K562 (cell line): ENCODE results near the gene KCND3. TPM values are rescaled to one million over a fixed set of nuclear protein-coding genes. Genes with fewer than 3 reads are reported as not detected.

Source experiments
- ATAC-seq: fragments of 200-7000 bp; cut with Tn5 transposase; 3 replicates; pipeline ENCODE4 v1.9.1; 2020; ENCODE audit warnings: moderate library complexity
- BruUV-seq: library from RNA; stranded (reverse); fragments of 400-500 nt; replicated peaks from 2 replicates; lab custom pipeline; 2021; lab: Mats Ljungman, UMichigan
- CTCF ChIA-PET: fragments of 300-600 bp; formaldehyde crosslinking; extraction: SDS; loops from one replicate; lab custom pipeline; 2021; ENCODE audit warnings: low intra/inter-chr PET ratio; lab: Yijun Ruan, JAX
- POLR2A ChIA-PET: fragments of 300-600, 350-650 bp; sonication (Branson Sonifier 250); formaldehyde crosslinking; extraction: SDS; loops from one replicate; lab custom pipeline; 2021; ENCODE audit warnings: antibody characterized with exemption, inconsistent platforms; lab: Yijun Ruan, JAX
- DNase-seq, 4 experiments: peaks; one replicate each; pipeline versions ENCODE4 v3.0.0 to v3.0.0-alpha.2; 2011 to 2018; ENCODE audit warnings: low spot score in 3 of 4, mixed read lengths in 3 of 4; ENCODE audit errors: extremely low read depth in 1 of 4
- FAIRE-seq: peaks from 2 replicates; lab custom pipeline; 2011; peaks lifted over from hg19 to GRCh38; lab: Jason Lieb, UNC
- H2AFZ ChIP-seq: 2 replicates; pipeline ENCODE4 v1.6.0; 2011; ENCODE audit warnings: low read depth, low read length, control low read depth, inconsistent platforms
- H3K27ac ChIP-seq: fragments of 200-600 bp; 3 replicates; pipeline ENCODE4 v1.8.0; 2011; ENCODE audit warnings: low read depth, mild to moderate bottlenecking, control low read depth, inconsistent platforms, low read length, moderate library complexity, mixed read lengths; ENCODE audit errors: extremely low read depth
- H3K27me3 ChIP-seq, 2 experiments: fragments of 300-600 bp in 1 of 2; 2 replicates in 1 of 2; 3 replicates in 1 of 2; pipeline versions ENCODE4 v1.6.0 to v1.8.0; 2011; ENCODE audit warnings: inconsistent platforms in 2 of 2, low read length in 2 of 2, mild to moderate bottlenecking in 1 of 2, mixed read lengths in 1 of 2, moderate library complexity in 1 of 2; ENCODE audit not compliant: control insufficient read depth in 2 of 2, insufficient read depth in 2 of 2
- H3K36me3 ChIP-seq: fragments of 300-600 bp; 3 replicates; pipeline ENCODE4 v1.8.0; 2011; ENCODE audit warnings: mild to moderate bottlenecking, low read length, inconsistent platforms; ENCODE audit not compliant: control insufficient read depth, insufficient read depth
- H3K4me1 ChIP-seq, 2 experiments: fragments of 200-600 bp in 1 of 2; replicated peaks in 1 of 2; 2 replicates in 1 of 2; 3 replicates in 1 of 2; pipeline versions ENCODE4 v1.5.1 to v1.8.0; 2011; ENCODE audit warnings: inconsistent platforms in 2 of 2, low read length in 2 of 2, mild to moderate bottlenecking in 1 of 2, mixed read lengths in 1 of 2, moderate library complexity in 1 of 2; ENCODE audit not compliant: control insufficient read depth in 2 of 2, insufficient read depth in 2 of 2
- H3K4me2 ChIP-seq: 2 replicates; pipeline ENCODE4 v1.6.1; 2011; ENCODE audit warnings: low read length, control low read depth, inconsistent platforms, mixed read lengths; ENCODE audit not compliant: insufficient read depth
- H3K4me3 ChIP-seq: fragments of 200-600 bp; sonication (generic), shearing (Covaris generic); 2 replicates; pipeline ENCODE4 v1.5.1; 2016; ENCODE audit warnings: control low read depth, inconsistent platforms
- H3K79me2 ChIP-seq: fragments of 200-600 bp; 3 replicates; pipeline ENCODE4 v1.8.0; 2011; ENCODE audit warnings: low read length, inconsistent platforms; ENCODE audit not compliant: control insufficient read depth, insufficient read depth
- H3K9ac ChIP-seq, 2 experiments: 2 replicates each; pipeline versions ENCODE4 v1.6.0 to v1.6.1; 2011; ENCODE audit warnings: low read depth in 2 of 2, low read length in 2 of 2, control low read depth in 1 of 2, inconsistent platforms in 1 of 2, mild to moderate bottlenecking in 1 of 2, mixed read lengths in 1 of 2; ENCODE audit not compliant: insufficient read depth in 1 of 2
- H3K9me1 ChIP-seq: one replicate; pipeline ENCODE4 v1.6.0; 2011; ENCODE audit warnings: inconsistent platforms, mild to moderate bottlenecking, low read length, moderate library complexity; ENCODE audit not compliant: control insufficient read depth, insufficient read depth
- H3K9me3 ChIP-seq: replicated peaks from 2 replicates; pipeline ENCODE4 v1.5.1; 2011; ENCODE audit warnings: low read depth, low read length, inconsistent platforms; ENCODE audit not compliant: control insufficient read depth, insufficient read depth
- H4K20me1 ChIP-seq: replicated peaks from 2 replicates; pipeline ENCODE4 v1.6.1; 2011; ENCODE audit warnings: low read length, inconsistent platforms, mixed read lengths; ENCODE audit not compliant: control insufficient read depth, insufficient read depth
- EP400 ChIP-seq: fragments of 450-650 bp; IDR thresholded peaks from 2 replicates; pipeline ENCODE4 v1.6.1; 2017; ENCODE audit warnings: antibody characterized with exemption, mild to moderate bottlenecking, moderate library complexity
- HMG20A ChIP-seq: fragments of 450-650 bp; formaldehyde crosslinking; conservative IDR thresholded peaks from 2 replicates; pipeline ENCODE4 v1.4.0; 2020; ENCODE audit warnings: mild to moderate bottlenecking, mixed read lengths
- JUN ChIP-seq, 2 experiments: sonication (generic) in 1 of 2; formaldehyde crosslinking in 1 of 2; IDR thresholded peaks; 2 replicates each; pipeline versions ENCODE4 v1.6.1 to v1.8.0; 2012 to 2022; ENCODE audit warnings: borderline replicate concordance in 2 of 2, mild to moderate bottlenecking in 2 of 2, improper control_type of control experiment in 1 of 2, low read depth in 1 of 2, low read length in 1 of 2, missing genetic modification reagents in 1 of 2
- KLF16 ChIP-seq: IDR thresholded peaks from 2 replicates; pipeline ENCODE4 v1.6.1; 2016; ENCODE audit warnings: antibody characterized with exemption
- MECOM ChIP-seq: fragments of 250-450 bp; sonication (Bioruptor Pico); IDR thresholded peaks from 2 replicates; pipeline ENCODE4 v1.8.0; 2022; ENCODE audit warnings: inconsistent platforms
- NONO ChIP-seq, 2 experiments: fragments of 200-400 bp in 1 of 2; fragments of 450-650 bp in 1 of 2; formaldehyde crosslinking in 1 of 2; IDR thresholded peaks; 2 replicates each; pipeline ENCODE4 v1.6.1; 2017; ENCODE audit warnings: low read depth in 2 of 2, mild to moderate bottlenecking in 2 of 2, moderate library complexity in 2 of 2, low read length in 1 of 2
- PHB ChIP-seq: fragments of 250-450 bp; sonication (Bioruptor Pico); IDR thresholded peaks from 2 replicates; pipeline ENCODE4 v1.5.0; 2021
- PHTF2 ChIP-seq: fragments of 250-450 bp; sonication (Bioruptor Pico); IDR thresholded peaks from 2 replicates; pipeline ENCODE4 v1.5.0; 2021; ENCODE audit warnings: mild to moderate bottlenecking
- SIRT6 ChIP-seq: IDR thresholded peaks from one replicate; pipeline ENCODE4 v1.6.1; 2012; ENCODE audit warnings: low read depth, mild to moderate bottlenecking, control low read depth, inconsistent platforms, low read length, moderate library complexity
- SNIP1 ChIP-seq: fragments of 450-650 bp; IDR thresholded peaks from 2 replicates; pipeline ENCODE4 v1.7.1; 2017; ENCODE audit warnings: low read depth, mild to moderate bottlenecking
- SRSF1 ChIP-seq: fragments of 200-400 bp; formaldehyde crosslinking; IDR thresholded peaks from 2 replicates; pipeline ENCODE4 v1.6.1; 2017; ENCODE audit warnings: mild to moderate bottlenecking, low read depth, low read length, moderate library complexity
- TBL1XR1 ChIP-seq, 2 experiments: IDR thresholded peaks; 2 replicates each; pipeline ENCODE4 v1.6.1; 2012; ENCODE audit warnings: improper control_type of control experiment in 2 of 2, low read length in 2 of 2, mild to moderate bottlenecking in 1 of 2
- ZNF232 ChIP-seq: sonication (generic); formaldehyde crosslinking; IDR thresholded peaks from 2 replicates; pipeline ENCODE4 v1.8.0; 2022; ENCODE audit warnings: mild to moderate bottlenecking, missing genetic modification reagents
- ZSCAN32 ChIP-seq: fragments of 450-650 bp; formaldehyde crosslinking; IDR thresholded peaks from 2 replicates; pipeline ENCODE4 v1.4.0; 2020; ENCODE audit warnings: mild to moderate bottlenecking, moderate library complexity
- WGBS: fragments of 100-300 bp; shearing (Covaris generic); methylation state at CpG from one replicate; pipeline ENCODE4 v1.1.6; 2016; ENCODE audit warnings: low coverage, mixed read lengths; ENCODE audit not compliant: insufficient coverage; ENCODE audit errors: missing lambda C conversion rate; 5-methylcytosine and 5-hydroxymethylcytosine counted together
- in situ Hi-C: fragments of 300-500 bp; cut with MboI; formaldehyde crosslinking; loops from 4 replicates; pipeline ENCODE4 v1.15.0; 2018; ENCODE audit warnings: inconsistent platforms, mixed read lengths
- intact Hi-C: fragments of 100-400 bp; cut with micrococcal nuclease; formaldehyde crosslinking; loops from 2 replicates; pipeline ENCODE4 v1.14.2; 2022
- polyA plus RNA-seq, 8 experiments: library from polyadenylated mRNA; depleted of rRNA in 4 of 8; stranded (reverse) in 5 of 8; unstranded in 3 of 8; fragments of >200 nt; fragmentation: Nextera tagmentation in 2 of 8; fragmentation: Illumina TruSeq in 1 of 8; extraction: Ambion mirVana in 2 of 8; extraction: Trizol in 1 of 8; gene quantifications; 2 replicates each; pipeline versions ENCODE4 v1.2.1 to v1.2.3, GENCODE V29; 2011 to 2014; ENCODE audit warnings: inconsistent platforms in 1 of 8, missing spikeins in 1 of 8
- total RNA-seq, 7 experiments: library from RNA; depleted of rRNA in 6 of 7; stranded (reverse); fragments of >200 nt in 6 of 7; fragmentation: Illumina TruSeq in 2 of 7; extraction: Trizol in 2 of 7; gene quantifications; 2 replicates each; pipeline versions ENCODE4 v1.2.1 to v1.2.3, GENCODE V29; 2011 to 2021; ENCODE audit warnings: low replicate concordance in 1 of 7
- TF ChIP-seq, protein P1 (sequence below): fragments of 250-450 bp; sonication (Bioruptor Pico); IDR thresholded peaks from 2 replicates; pipeline ENCODE4 v1.8.0; 2021; ENCODE audit warnings: borderline replicate concordance, mild to moderate bottlenecking, moderate library complexity; ENCODE audit not compliant: poor library complexity, severe bottlenecking
- TF ChIP-seq, protein P2 (sequence below), 2 experiments: fragments of 200-800 bp in 1 of 2; sonication (Bioruptor generic) in 1 of 2; sonication (generic) in 1 of 2; formaldehyde crosslinking in 1 of 2; IDR thresholded peaks in 1 of 2; conservative IDR thresholded peaks in 1 of 2; 2 replicates each; pipeline versions ENCODE4 v1.5.0 to v1.6.1; 2016 to 2020; ENCODE audit warnings: missing compliant biosample characterization in 1 of 2, missing genetic modification characterization in 1 of 2, missing genetic modification reagents in 1 of 2
- TF ChIP-seq, protein P3 (sequence below): fragments of 450-650 bp; IDR thresholded peaks from 2 replicates; pipeline ENCODE4 v1.6.1; 2018; ENCODE audit warnings: mild to moderate bottlenecking, low read depth; ENCODE audit not compliant: partially characterized antibody
- TF ChIP-seq, protein P4 (sequence below), 2 experiments: fragments of 250-450 bp in 1 of 2; fragments of 450-650 bp in 1 of 2; sonication (Bioruptor Pico) in 1 of 2; IDR thresholded peaks; 2 replicates each; pipeline versions ENCODE4 v1.6.1 to v1.8.0; 2016 to 2021; ENCODE audit warnings: mild to moderate bottlenecking in 2 of 2, moderate library complexity in 2 of 2, missing compliant biosample characterization in 1 of 2, missing genetic modification characterization in 1 of 2

Gene KCND3
- total and polyA plus RNA-seq, 9 of the 15 experiments (the other 6 are each of a cell fraction or from before 2014, with no cell fraction given), result not detected

DNA sequence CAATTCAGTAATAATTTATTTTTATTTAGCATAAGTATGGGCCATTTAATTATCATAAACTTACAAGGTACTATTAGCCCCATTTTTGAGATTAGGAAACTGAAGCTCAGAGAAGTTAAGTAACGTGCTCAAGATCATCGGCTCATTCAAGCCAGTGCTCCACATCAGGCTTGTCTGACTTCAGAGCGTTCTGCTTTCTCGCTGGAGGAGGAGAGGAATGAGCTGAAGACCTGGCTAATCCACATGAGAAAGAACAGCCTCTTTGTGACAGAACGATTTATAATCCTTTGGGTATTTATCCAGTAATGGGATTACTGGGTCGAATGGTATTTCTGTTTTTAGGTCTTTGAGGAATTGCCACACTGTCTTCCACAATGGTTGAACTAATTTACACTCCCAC is 194.1 kb downstream of the KCND3 start:
- Histone ChIP-seq H2AFZ (no peak overlapping the region), H3K4me2 (no peak overlapping the region), H3K4me1 (no peaks in the 10 kb centered on the region), H3K9me3 (no peaks in the 10 kb centered on the region), H3K4me3 (no peak overlapping the region), H3K27me3 (peaks cover 34 to 41% of the 10 kb centered on the region in 2 experiments), H3K9me1 (no peaks in the 10 kb centered on the region), H3K27ac (no peak overlapping the region), H3K36me3 (no peaks in the 10 kb centered on the region), H4K20me1 (peaks cover 5% of the 10 kb centered on the region; the same call in 1 of the 2 replicates), H3K79me2 (no peaks in the 10 kb centered on the region), H3K9ac (no peak overlapping the region)
- FAIRE-seq (no peak), ATAC-seq (no peak), DNase-seq (no peak)
- WGBS, result under 1% methylated on average over 6 of the region's 6 CpGs
- BruUV-seq, result no TSS peak
- in situ Hi-C loops (no loop called here), intact Hi-C loops (no loop called here)
- CTCF ChIA-PET, result no interaction called here
- POLR2A ChIA-PET, result no interaction called here
- no peak for TF ChIP-seq KLF16
- TF ChIP-seq JUN (IDR thresholded peaks at IDR 0.05; ENCODE audit: borderline replicate concordance, low read depth, low read length), result no peak
- no peak for TF ChIP-seq JUN (CRISPR knock-in tag; IDR thresholded peaks at IDR 0.05; ENCODE audit: borderline replicate concordance)
- TF ChIP-seq, protein P1, sequence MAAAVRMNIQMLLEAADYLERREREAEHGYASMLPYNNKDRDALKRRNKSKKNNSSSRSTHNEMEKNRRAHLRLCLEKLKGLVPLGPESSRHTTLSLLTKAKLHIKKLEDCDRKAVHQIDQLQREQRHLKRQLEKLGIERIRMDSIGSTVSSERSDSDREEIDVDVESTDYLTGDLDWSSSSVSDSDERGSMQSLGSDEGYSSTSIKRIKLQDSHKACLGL (CRISPR knock-in tag), result no peak
- TF ChIP-seq, protein P2, sequence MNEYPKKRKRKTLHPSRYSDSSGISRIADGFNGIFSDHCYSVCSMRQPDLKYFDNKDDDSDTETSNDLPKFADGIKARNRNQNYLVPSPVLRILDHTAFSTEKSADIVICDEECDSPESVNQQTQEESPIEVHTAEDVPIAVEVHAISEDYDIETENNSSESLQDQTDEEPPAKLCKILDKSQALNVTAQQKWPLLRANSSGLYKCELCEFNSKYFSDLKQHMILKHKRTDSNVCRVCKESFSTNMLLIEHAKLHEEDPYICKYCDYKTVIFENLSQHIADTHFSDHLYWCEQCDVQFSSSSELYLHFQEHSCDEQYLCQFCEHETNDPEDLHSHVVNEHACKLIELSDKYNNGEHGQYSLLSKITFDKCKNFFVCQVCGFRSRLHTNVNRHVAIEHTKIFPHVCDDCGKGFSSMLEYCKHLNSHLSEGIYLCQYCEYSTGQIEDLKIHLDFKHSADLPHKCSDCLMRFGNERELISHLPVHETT (CRISPR knock-in tag; conservative IDR thresholded peaks at IDR 0.05 in 1 of 2, IDR thresholded peaks at IDR 0.05 in 1 of 2), result no peak
- TF ChIP-seq SIRT6, result no peak
- TF ChIP-seq TBL1XR1 (IDR thresholded peaks at IDR 0.05; ENCODE audit: low read length in 2 of 2), result no peak
- TF ChIP-seq PHTF2 (CRISPR knock-in tag), result no peak
- TF ChIP-seq, protein P3, sequence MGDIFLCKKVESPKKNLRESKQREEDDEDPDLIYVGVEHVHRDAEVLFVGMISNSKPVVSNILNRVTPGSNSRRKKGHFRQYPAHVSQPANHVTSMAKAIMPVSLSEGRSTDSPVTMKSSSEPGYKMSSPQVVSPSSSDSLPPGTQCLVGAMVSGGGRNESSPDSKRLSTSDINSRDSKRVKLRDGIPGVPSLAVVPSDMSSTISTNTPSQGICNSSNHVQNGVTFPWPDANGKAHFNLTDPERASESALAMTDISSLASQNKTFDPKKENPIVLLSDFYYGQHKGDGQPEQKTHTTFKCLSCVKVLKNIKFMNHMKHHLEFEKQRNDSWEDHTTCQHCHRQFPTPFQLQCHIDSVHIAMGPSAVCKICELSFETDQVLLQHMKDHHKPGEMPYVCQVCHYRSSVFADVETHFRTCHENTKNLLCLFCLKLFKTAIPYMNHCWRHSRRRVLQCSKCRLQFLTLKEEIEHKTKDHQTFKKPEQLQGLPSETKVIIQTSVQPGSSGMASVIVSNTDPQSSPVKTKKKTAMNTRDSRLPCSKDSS, result no peak
- no peak for TF ChIP-seq SNIP1
- TF ChIP-seq MECOM (CRISPR knock-in tag), result no peak
- TF ChIP-seq HMG20A (CRISPR knock-in tag), result no peak
- no peak for TF ChIP-seq ZSCAN32 (CRISPR knock-in tag)
- TF ChIP-seq ZNF232 (CRISPR knock-in tag), result no peak
- no peak for TF ChIP-seq NONO (IDR thresholded peaks at IDR 0.05; ENCODE audit: low read depth in 2 of 2, low read length in 1 of 2)
- TF ChIP-seq, protein P4, sequence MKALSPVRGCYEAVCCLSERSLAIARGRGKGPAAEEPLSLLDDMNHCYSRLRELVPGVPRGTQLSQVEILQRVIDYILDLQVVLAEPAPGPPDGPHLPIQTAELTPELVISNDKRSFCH (CRISPR knock-in tag; IDR thresholded peaks at IDR 0.05), result no peak
- TF ChIP-seq, protein P4 (tag; IDR thresholded peaks at IDR 0.05), result no peak
- TF ChIP-seq PHB (CRISPR knock-in tag), result no peak
- TF ChIP-seq EP400, result no peak
- TF ChIP-seq SRSF1, result no peak
